Osteoblast (primary cell): ENCODE measurements around the gene PHLPP1. TPM values are rescaled to one million over a fixed set of nuclear protein-coding genes. Genes with fewer than 3 reads are reported as not detected.
A peak's percentile ranks its signal among the peaks of the same experiment; 100 is the strongest.

Experiments used
- DNase-seq: peaks from one replicate; pipeline ENCODE4 v3.0.0; 2011; ENCODE audit warnings: low spot score, mixed read lengths; ENCODE audit not compliant: insufficient read length; ENCODE audit errors: missing footprints
- H2AFZ ChIP-seq: 2 replicates; pipeline ENCODE4 v1.6.0; 2011; ENCODE audit warnings: mild to moderate bottlenecking, low read length
- H3K27ac ChIP-seq: 2 replicates; pipeline ENCODE4 v1.5.1; 2011; ENCODE audit warnings: mild to moderate bottlenecking, low read depth, low read length, moderate library complexity
- H3K27me3 ChIP-seq: 2 replicates; pipeline ENCODE4 v1.6.0; 2012; ENCODE audit warnings: mild to moderate bottlenecking, control low read depth, inconsistent platforms, low read length, moderate library complexity; ENCODE audit not compliant: insufficient read depth
- H3K36me3 ChIP-seq: 2 replicates; pipeline ENCODE4 v1.5.1; 2011; ENCODE audit warnings: mild to moderate bottlenecking, low read length, control low read depth, moderate library complexity; ENCODE audit not compliant: insufficient read depth
- H3K4me1 ChIP-seq: 2 replicates; pipeline ENCODE4 v1.5.1; 2011; ENCODE audit warnings: mild to moderate bottlenecking, low read length, control low read depth, moderate library complexity; ENCODE audit not compliant: insufficient read depth
- H3K4me2 ChIP-seq: 2 replicates; pipeline ENCODE4 v1.6.0; 2011; ENCODE audit warnings: mild to moderate bottlenecking, low read length; ENCODE audit not compliant: insufficient read depth
- H3K4me3 ChIP-seq: fragments of 200-600 bp; sonication (generic); 3 replicates; pipeline ENCODE4 v1.5.1; 2012; ENCODE audit warnings: mild to moderate bottlenecking, low read length, inconsistent platforms; ENCODE audit not compliant: insufficient read depth
- H3K79me2 ChIP-seq: 2 replicates; pipeline ENCODE4 v1.6.0; 2012; ENCODE audit warnings: mild to moderate bottlenecking, low read length, control low read depth, inconsistent platforms; ENCODE audit not compliant: insufficient read depth
- H3K9me3 ChIP-seq: 2 replicates; pipeline ENCODE4 v1.5.1; 2011; ENCODE audit warnings: low read depth, low read length, control low read depth
- H4K20me1 ChIP-seq: 2 replicates; pipeline ENCODE4 v1.6.0; 2012; ENCODE audit warnings: mild to moderate bottlenecking, low read length, control low read depth; ENCODE audit not compliant: insufficient read depth
- total RNA-seq: library from RNA; depleted of rRNA; stranded (reverse); fragments of >200 nt; gene quantifications from 2 replicates; pipeline ENCODE4 v1.2.3, GENCODE V29; 2012
- TF ChIP-seq, protein P1 (sequence below): IDR thresholded peaks from 2 replicates; pipeline ENCODE4 v1.5.1; 2011; ENCODE audit warnings: mild to moderate bottlenecking, low read depth, low read length, moderate library complexity; ENCODE audit errors: extremely low read depth

PHLPP1 gene
- 5.6 and 6.9 TPM in 2 replicates for total RNA-seq

DNA sequence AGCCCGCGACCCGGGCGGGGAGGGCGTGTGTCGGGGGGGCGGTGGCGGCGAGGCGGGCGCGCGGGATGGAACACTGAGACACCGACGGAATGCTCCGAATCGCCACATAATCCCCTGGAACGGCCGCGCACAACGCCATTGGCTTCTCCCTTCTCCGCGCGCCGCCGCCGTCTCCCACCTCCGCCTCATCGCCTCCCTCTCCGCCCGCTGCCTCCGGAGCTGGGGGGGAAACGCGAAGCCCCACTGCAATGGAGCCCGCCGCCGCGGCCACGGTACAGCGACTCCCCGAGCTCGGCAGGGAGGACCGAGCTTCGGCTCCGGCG, at the start of gene PHLPP1:
Gene PHLPP1 (plus strand): TSS at position 106 of the 323 bp plus-strand sequence. CDS start 143 bp downstream, at position 249.
- H4K20me1 ChIP-seq, result peaks cover 6% of the 10 kb centered on the region

GRCh38 chr18:62669225-62669624, 46.1 kb upstream of the PHLPP1 start:
- no peaks in the 10 kb centered on the region for H3K79me2 ChIP-seq
- H4K20me1 ChIP-seq, result no peaks in the 10 kb centered on the region
- H2AFZ ChIP-seq, result no peak overlapping the region
- H3K36me3 ChIP-seq, result no peaks in the 10 kb centered on the region
- peaks cover 2% of the 10 kb centered on the region for H3K27me3 ChIP-seq
- TF ChIP-seq, protein P1, sequence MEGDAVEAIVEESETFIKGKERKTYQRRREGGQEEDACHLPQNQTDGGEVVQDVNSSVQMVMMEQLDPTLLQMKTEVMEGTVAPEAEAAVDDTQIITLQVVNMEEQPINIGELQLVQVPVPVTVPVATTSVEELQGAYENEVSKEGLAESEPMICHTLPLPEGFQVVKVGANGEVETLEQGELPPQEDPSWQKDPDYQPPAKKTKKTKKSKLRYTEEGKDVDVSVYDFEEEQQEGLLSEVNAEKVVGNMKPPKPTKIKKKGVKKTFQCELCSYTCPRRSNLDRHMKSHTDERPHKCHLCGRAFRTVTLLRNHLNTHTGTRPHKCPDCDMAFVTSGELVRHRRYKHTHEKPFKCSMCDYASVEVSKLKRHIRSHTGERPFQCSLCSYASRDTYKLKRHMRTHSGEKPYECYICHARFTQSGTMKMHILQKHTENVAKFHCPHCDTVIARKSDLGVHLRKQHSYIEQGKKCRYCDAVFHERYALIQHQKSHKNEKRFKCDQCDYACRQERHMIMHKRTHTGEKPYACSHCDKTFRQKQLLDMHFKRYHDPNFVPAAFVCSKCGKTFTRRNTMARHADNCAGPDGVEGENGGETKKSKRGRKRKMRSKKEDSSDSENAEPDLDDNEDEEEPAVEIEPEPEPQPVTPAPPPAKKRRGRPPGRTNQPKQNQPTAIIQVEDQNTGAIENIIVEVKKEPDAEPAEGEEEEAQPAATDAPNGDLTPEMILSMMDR, result no peak
- no peak overlapping the region for H3K4me3 ChIP-seq
- no peak overlapping the region for H3K27ac ChIP-seq
- H3K9me3 ChIP-seq, result no peaks in the 10 kb centered on the region
- H3K4me1 ChIP-seq, result peaks cover under 1% of the 10 kb centered on the region
- DNase-seq, result no peak
- no peak overlapping the region for H3K4me2 ChIP-seq

More for the DNA sequence above, at the start of gene PHLPP1:
- peaks cover 5% of the 10 kb centered on the region for H3K79me2 ChIP-seq
- no peaks in the 10 kb centered on the region for H3K27me3 ChIP-seq
- H3K27ac ChIP-seq, result peak within 1 kb of the TSS; percentile 65
- peak within 1 kb of the TSS; percentile 73 for H3K4me2 ChIP-seq
- TF ChIP-seq, protein P1, result no peak
- H3K4me1 ChIP-seq, result peaks cover 24% of the 10 kb centered on the region
- no peak for DNase-seq
- no peaks in the 10 kb centered on the region for H3K36me3 ChIP-seq
- peak within 1 kb of the TSS; percentile 98 for H2AFZ ChIP-seq
- no peaks in the 10 kb centered on the region for H3K9me3 ChIP-seq
- peak within 1 kb of the TSS; percentile 64 for H3K4me3 ChIP-seq

- no peaks in the 10 kb centered on the region for H4K20me1 ChIP-seq
Observed at GRCh38 chr18:62670573-62670972, 44.8 kb upstream of the PHLPP1 start.

DNA sequence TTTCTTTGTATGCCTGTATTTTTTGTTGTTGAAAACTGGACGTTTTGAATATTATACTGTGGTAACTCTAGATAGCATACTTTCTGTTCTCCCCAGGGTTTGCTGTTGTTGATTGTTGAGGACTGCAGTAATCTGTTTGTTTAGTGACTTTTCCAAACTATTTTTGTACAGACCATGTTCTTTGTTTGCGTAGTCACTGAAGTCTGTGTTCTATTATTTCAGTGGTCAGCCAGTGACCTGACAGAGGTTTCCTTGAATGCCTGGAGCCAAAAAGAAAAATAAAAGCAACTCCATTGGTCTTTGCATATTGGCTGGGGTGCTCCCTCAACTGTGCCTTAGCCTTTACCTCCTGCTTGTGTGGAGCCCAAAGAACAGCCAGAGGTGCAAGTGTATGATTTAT, 42.7 kb upstream of the PHLPP1 start:
- Histone ChIP-seq H3K9me3 (no peaks in the 10 kb centered on the region), H3K79me2 (no peaks in the 10 kb centered on the region), H3K4me3 (no peak overlapping the region), H3K4me1 (no peaks in the 10 kb centered on the region), H3K4me2 (no peak overlapping the region), H3K27me3 (no peaks in the 10 kb centered on the region), H3K27ac (no peak overlapping the region), H3K36me3 (no peaks in the 10 kb centered on the region), H2AFZ (no peak overlapping the region), H4K20me1 (no peaks in the 10 kb centered on the region)
- no peak for DNase-seq
- TF ChIP-seq, protein P1, result no peak

More at GRCh38 chr18:62670573-62670972, 44.8 kb upstream of the PHLPP1 start:
- TF ChIP-seq, protein P1, result no peak
- H3K4me3 ChIP-seq, result no peak overlapping the region
- H3K27ac ChIP-seq, result no peak overlapping the region
- H3K36me3 ChIP-seq, result no peaks in the 10 kb centered on the region
- H3K9me3 ChIP-seq, result no peaks in the 10 kb centered on the region
- no peaks in the 10 kb centered on the region for H3K4me1 ChIP-seq
- H2AFZ ChIP-seq, result no peak overlapping the region
- no peak for DNase-seq
- no peaks in the 10 kb centered on the region for H3K79me2 ChIP-seq
- peaks cover 2% of the 10 kb centered on the region for H3K27me3 ChIP-seq
- H3K4me2 ChIP-seq, result no peak overlapping the region
